SK-N-SH treated with all-trans-retinoic acid at 6 μM for 48 hours (cell line): ENCODE data around the gene TRPM7.

Experiments used
- BACH2 ChIP-seq: fragments of 250-450 bp; sonication (Bioruptor Pico); IDR thresholded peaks from 2 replicates; pipeline ENCODE4 v1.9.0; 2021; ENCODE audit warnings: mild to moderate bottlenecking, borderline replicate concordance
- CSDC2 ChIP-seq: fragments of 250-450 bp; sonication (Bioruptor Pico); IDR thresholded peaks from 2 replicates; pipeline ENCODE4 v1.5.0; 2020; ENCODE audit warnings: mild to moderate bottlenecking, moderate library complexity
- RARB ChIP-seq: fragments of 250-450 bp; sonication (Bioruptor Pico); IDR thresholded peaks from 2 replicates; pipeline ENCODE4 v1.8.0; 2021; ENCODE audit warnings: mild to moderate bottlenecking, moderate library complexity
- TCF4 ChIP-seq: fragments of 250-450 bp; sonication (Bioruptor Pico); IDR thresholded peaks from 2 replicates; pipeline ENCODE4 v1.8.0; 2021; ENCODE audit warnings: mild to moderate bottlenecking, moderate library complexity, borderline replicate concordance
- ZFP3 ChIP-seq: fragments of 250-450 bp; sonication (Bioruptor Pico); IDR thresholded peaks from 2 replicates; pipeline ENCODE4 v1.5.0; 2020; ENCODE audit warnings: mild to moderate bottlenecking, moderate library complexity
- ZNF70 ChIP-seq: fragments of 450-650 bp; formaldehyde crosslinking; IDR thresholded peaks from 2 replicates; pipeline ENCODE4 v1.5.0; 2020; ENCODE audit warnings: mild to moderate bottlenecking, moderate library complexity
- TF ChIP-seq, protein P1 (sequence below): fragments of 250-450 bp; sonication (Bioruptor Pico); IDR thresholded peaks from 2 replicates; pipeline ENCODE4 v1.5.1; 2020; ENCODE audit warnings: low read depth, mild to moderate bottlenecking, moderate library complexity

DNA sequence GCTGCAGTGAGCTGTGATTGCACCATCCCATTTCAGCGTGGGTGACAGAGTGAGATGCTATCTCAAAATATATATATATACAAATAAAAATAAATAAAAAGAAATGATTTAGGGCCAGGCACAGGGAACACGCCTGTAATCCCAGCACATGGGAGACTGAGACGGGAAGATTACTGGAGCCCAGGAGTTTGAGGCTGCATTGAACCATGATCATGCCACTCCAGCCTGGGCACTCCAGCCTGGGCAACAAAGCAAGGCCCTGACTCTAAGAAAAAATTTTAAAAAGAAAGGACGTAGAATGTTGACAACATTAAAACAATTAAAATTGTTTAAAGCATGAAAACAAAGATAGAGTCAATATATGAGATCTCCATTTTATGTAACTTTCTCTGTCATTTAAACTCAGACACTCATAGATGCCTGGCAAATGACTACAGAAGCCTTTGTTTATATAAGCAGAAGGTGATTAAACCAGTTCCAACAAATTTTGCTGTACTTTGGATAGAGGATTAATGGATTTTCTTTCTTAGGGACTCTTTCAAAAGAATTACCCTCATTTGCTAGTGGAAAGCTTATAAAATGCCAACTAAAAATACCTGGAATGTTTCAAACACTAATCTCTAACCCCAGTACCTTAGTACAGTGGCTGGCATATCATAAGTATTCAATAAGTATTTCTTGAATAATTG lies 10.7 kb upstream of the TRPM7 start:
- no peak for TF ChIP-seq TCF4
- TF ChIP-seq ZFP3 (CRISPR knock-in tag), result no peak
- TF ChIP-seq BACH2, result no peak
- TF ChIP-seq CSDC2, result no peak
- TF ChIP-seq RARB, result no peak
- TF ChIP-seq ZNF70 (CRISPR knock-in tag), result no peak
- TF ChIP-seq, protein P1, sequence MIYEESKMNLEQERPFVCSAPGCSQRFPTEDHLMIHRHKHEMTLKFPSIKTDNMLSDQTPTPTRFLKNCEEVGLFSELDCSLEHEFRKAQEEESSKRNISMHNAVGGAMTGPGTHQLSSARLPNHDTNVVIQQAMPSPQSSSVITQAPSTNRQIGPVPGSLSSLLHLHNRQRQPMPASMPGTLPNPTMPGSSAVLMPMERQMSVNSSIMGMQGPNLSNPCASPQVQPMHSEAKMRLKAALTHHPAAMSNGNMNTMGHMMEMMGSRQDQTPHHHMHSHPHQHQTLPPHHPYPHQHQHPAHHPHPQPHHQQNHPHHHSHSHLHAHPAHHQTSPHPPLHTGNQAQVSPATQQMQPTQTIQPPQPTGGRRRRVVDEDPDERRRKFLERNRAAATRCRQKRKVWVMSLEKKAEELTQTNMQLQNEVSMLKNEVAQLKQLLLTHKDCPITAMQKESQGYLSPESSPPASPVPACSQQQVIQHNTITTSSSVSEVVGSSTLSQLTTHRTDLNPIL, result no peak
